Suprapubic skin (tissue), 4 donors: ENCODE data around the gene SETD2. TPM values are rescaled to one million over a fixed set of nuclear protein-coding genes. Genes with fewer than 3 reads are reported as not detected.

Experiments
- DNase-seq, 2 donors: peaks; one replicate each; pipeline ENCODE4 v3.0.0-alpha.2; 2019; ENCODE audit warnings: low spot score in 2 of 2
- H3K27ac ChIP-seq: fragments of 200-600 bp; sonication (generic); one replicate; pipeline ENCODE4 v1.5.1; 2019
- H3K27me3 ChIP-seq: fragments of 200-600 bp; sonication (generic); one replicate; pipeline ENCODE4 v1.5.1; 2019
- H3K36me3 ChIP-seq: fragments of 200-600 bp; sonication (generic); one replicate; pipeline ENCODE4 v1.5.1; 2019
- H3K4me1 ChIP-seq: fragments of 200-600 bp; sonication (generic); one replicate; pipeline ENCODE4 v1.5.1; 2019
- H3K4me3 ChIP-seq: fragments of 200-600 bp; sonication (generic); one replicate; pipeline ENCODE4 v1.5.1; 2019; ENCODE audit warnings: mild to moderate bottlenecking
- H3K9me3 ChIP-seq: fragments of 200-600 bp; sonication (generic); one replicate; pipeline ENCODE4 v1.5.1; 2019
- EP300 ChIP-seq: sonication (generic); formaldehyde crosslinking; IDR thresholded peaks from one replicate; pipeline ENCODE4 v1.6.1; 2017; ENCODE audit warnings: antibody characterized with exemption
- POLR2A ChIP-seq, 2 donors: fragments of 450-650 bp; IDR thresholded peaks; one replicate each; pipeline ENCODE4 v1.6.1; 2017; ENCODE audit warnings: antibody characterized with exemption in 2 of 2, mild to moderate bottlenecking in 2 of 2, moderate library complexity in 2 of 2
- POLR2AphosphoS5 ChIP-seq, 3 donors: sonication (generic); formaldehyde crosslinking; IDR thresholded peaks; one replicate each; pipeline ENCODE4 v1.6.1; 2017; ENCODE audit warnings: antibody characterized with exemption in 3 of 3
- WGBS: methylation state at CpG from one replicate; pipeline ENCODE4 v1.1.5; 2018; 5-methylcytosine and 5-hydroxymethylcytosine counted together
- total RNA-seq, 4 donors: library from RNA; depleted of rRNA; stranded (reverse); fragments of >200 nt; gene quantifications; one replicate each; pipeline ENCODE4 v1.1.0, GENCODE V29; 2016
- TF ChIP-seq, protein P1 (sequence below), 2 donors: fragments of 200-600 bp in 1 of 2; fragments of 450-650 bp in 1 of 2; sonication (generic) in 1 of 2; IDR thresholded peaks; one replicate each; pipeline ENCODE4 v1.5.1; 2016 to 2019; ENCODE audit warnings: antibody characterized with exemption in 2 of 2, mild to moderate bottlenecking in 1 of 2, moderate library complexity in 1 of 2

The SETD2 gene
- total RNA-seq, 4 donors from 2014 or later = 41.4 to 78.6 (median 53.4) TPM

DNA sequence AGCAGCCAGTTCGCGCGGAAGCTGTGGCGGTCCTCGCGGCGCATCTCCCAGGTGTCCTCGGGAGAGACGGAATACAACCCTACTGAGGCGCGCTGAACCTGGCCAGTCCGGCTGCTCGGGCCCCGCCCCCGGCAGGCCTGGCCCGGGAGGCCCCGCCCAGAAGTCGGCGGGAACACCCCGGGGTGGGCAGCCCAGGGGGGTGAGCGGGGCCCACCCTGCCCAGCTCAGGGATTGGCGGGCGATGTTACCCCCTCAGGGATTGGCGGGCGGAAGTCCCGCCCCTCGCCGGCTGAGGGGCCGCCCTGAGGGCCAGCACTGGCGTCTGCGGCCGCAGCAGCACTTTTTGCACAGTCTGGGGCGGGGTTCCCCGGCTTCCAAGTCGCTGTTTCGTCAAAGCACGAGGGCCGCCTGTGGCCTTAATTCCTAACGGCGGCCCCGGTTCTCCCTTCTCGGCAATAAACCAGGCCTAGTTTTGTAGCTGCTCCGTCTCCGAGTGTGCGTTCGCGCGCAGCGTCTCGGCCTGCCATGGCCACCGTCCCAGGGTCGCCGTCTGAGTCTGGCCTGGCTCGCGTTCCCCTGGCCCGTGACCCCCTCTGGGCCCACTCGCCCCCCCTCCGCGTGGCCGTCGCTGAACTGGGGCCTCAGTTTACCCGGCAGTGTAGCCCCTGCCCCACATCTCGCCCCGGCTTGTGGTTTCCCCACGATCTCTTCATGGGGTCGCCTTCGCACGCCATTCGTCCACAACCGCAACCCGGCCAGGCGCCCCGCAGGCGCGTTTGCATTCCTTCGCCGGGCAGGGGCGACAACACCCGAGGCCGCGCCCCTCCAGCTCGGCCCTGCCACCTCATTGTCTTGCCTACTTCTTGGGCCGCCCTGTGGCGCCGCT, 154.4 kb downstream of the SETD2 start:
- WGBS = 21% methylated on average over 22 of the region's 85 CpGs
- peak overlapping the region; percentile 41 for H3K4me3 ChIP-seq
- peak overlapping the region; percentile 81 for H3K27ac ChIP-seq
- no peaks in the 10 kb centered on the region for H3K9me3 ChIP-seq
- peak; percentile 92 for DNase-seq
- peak in 2 of 3 donors; percentile 45 to 46 for TF ChIP-seq POLR2AphosphoS5 (IDR thresholded peaks at IDR 0.05)
- TF ChIP-seq, protein P1, sequence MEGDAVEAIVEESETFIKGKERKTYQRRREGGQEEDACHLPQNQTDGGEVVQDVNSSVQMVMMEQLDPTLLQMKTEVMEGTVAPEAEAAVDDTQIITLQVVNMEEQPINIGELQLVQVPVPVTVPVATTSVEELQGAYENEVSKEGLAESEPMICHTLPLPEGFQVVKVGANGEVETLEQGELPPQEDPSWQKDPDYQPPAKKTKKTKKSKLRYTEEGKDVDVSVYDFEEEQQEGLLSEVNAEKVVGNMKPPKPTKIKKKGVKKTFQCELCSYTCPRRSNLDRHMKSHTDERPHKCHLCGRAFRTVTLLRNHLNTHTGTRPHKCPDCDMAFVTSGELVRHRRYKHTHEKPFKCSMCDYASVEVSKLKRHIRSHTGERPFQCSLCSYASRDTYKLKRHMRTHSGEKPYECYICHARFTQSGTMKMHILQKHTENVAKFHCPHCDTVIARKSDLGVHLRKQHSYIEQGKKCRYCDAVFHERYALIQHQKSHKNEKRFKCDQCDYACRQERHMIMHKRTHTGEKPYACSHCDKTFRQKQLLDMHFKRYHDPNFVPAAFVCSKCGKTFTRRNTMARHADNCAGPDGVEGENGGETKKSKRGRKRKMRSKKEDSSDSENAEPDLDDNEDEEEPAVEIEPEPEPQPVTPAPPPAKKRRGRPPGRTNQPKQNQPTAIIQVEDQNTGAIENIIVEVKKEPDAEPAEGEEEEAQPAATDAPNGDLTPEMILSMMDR (IDR thresholded peaks at IDR 0.05) = no peak
- TF ChIP-seq POLR2A (IDR thresholded peaks at IDR 0.05) = peak in 1 of 2 donors; percentile 39
- peaks cover 18% of the 10 kb centered on the region for H3K4me1 ChIP-seq
- peaks cover 48% of the 10 kb centered on the region for H3K36me3 ChIP-seq
- no peaks in the 10 kb centered on the region for H3K27me3 ChIP-seq

- peak overlapping the region; percentile 81 for H3K27ac ChIP-seq
- DNase-seq = no peak
- no peaks in the 10 kb centered on the region for H3K9me3 ChIP-seq
- H3K27me3 ChIP-seq = no peaks in the 10 kb centered on the region
- H3K36me3 ChIP-seq = peaks cover 48% of the 10 kb centered on the region
- TF ChIP-seq POLR2A (IDR thresholded peaks at IDR 0.05) (no peak), EP300 (no peak), POLR2AphosphoS5 (IDR thresholded peaks at IDR 0.05) (no peak)
- TF ChIP-seq, protein P1 (IDR thresholded peaks at IDR 0.05) = no peak
- 100% methylated on average over 4 of the region's 23 CpGs for WGBS
- H3K4me1 ChIP-seq = peaks cover 18% of the 10 kb centered on the region
- H3K4me3 ChIP-seq = peak overlapping the region; percentile 41
Observed at GRCh38 chr3:47008851-47009224, 155.1 kb downstream of the SETD2 start.

DNA sequence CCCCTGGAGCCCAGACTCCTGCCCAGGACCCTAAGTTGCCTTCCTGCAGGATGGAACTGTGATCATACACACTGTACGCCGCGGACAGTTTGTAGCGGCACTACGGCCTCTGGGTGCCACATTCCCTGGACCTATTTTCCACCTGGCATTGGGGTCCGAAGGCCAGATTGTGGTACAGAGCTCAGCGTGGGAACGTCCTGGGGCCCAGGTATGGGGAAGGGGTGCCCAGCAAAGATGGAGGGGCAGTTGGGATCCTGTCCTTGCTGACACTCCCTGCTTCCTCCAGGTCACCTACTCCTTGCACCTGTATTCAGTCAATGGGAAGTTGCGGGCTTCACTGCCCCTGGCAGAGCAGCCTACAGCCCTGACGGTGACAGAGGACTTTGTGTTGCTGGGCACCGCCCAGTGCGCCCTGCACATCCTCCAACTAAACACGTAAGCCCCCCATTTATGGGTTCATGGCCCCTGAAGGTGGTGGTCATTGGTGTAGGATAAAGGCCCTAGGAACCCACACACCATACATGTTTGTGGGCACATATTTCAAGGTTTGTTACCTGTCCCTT, 155.6 kb downstream of the SETD2 start:
- Histone ChIP-seq H3K27me3 (no peaks in the 10 kb centered on the region), H3K4me1 (peaks cover 18% of the 10 kb centered on the region), H3K4me3 (peak overlapping the region; percentile 41), H3K27ac (no peak overlapping the region), H3K36me3 (peaks cover 52% of the 10 kb centered on the region), H3K9me3 (no peaks in the 10 kb centered on the region)
- 94% methylated on average over 12 of the region's 13 CpGs for WGBS
- peak in 1 of 2 donors; percentile 62 for DNase-seq
- TF ChIP-seq, protein P1 (IDR thresholded peaks at IDR 0.05) = no peak
- TF ChIP-seq POLR2AphosphoS5 (IDR thresholded peaks at IDR 0.05) = no peak
- TF ChIP-seq EP300 = no peak
- TF ChIP-seq POLR2A (IDR thresholded peaks at IDR 0.05) = no peak

- Histone ChIP-seq H3K36me3 (peaks cover 57% of the 10 kb centered on the region), H3K4me1 (peaks cover 18% of the 10 kb centered on the region), H3K27ac (no peak overlapping the region), H3K4me3 (no peak overlapping the region), H3K27me3 (no peaks in the 10 kb centered on the region), H3K9me3 (no peaks in the 10 kb centered on the region)
- no peak for TF ChIP-seq POLR2AphosphoS5 (IDR thresholded peaks at IDR 0.05)
- WGBS = 79% methylated on average over 4 of the region's 16 CpGs
- DNase-seq = peak; percentile 63 to 74
Observed at GRCh38 chr3:47007482-47008233, 156.3 kb downstream of the SETD2 start.

- no peaks in the 10 kb centered on the region for H3K9me3 ChIP-seq
- peaks cover 18% of the 10 kb centered on the region for H3K4me1 ChIP-seq
- DNase-seq = no peak
- peaks cover 64% of the 10 kb centered on the region for H3K36me3 ChIP-seq
- no peak overlapping the region for H3K27ac ChIP-seq
- no peak for TF ChIP-seq EP300
- TF ChIP-seq POLR2A (IDR thresholded peaks at IDR 0.05) = no peak
- no peak for TF ChIP-seq POLR2AphosphoS5 (IDR thresholded peaks at IDR 0.05)
- TF ChIP-seq, protein P1 (IDR thresholded peaks at IDR 0.05) = no peak
- no peak overlapping the region for H3K4me3 ChIP-seq
- WGBS = 87% methylated on average over 3 of the region's 3 CpGs
- no peaks in the 10 kb centered on the region for H3K27me3 ChIP-seq
Observed at GRCh38 chr3:47007001-47007400, 156.9 kb downstream of the SETD2 start.
